K562 (cell line): Measurements from ENCODE around the gene THEM4. TPM values are rescaled to one million over a fixed set of nuclear protein-coding genes. Genes with fewer than 3 reads are reported as not detected.

Source experiments
- CAMTA2 ChIP-seq: fragments of 250-450 bp; sonication (Bioruptor Pico); conservative IDR thresholded peaks from 2 replicates; pipeline ENCODE4 v1.5.1; 2022
- CHD1 ChIP-seq: fragments of 200-600 bp; sonication (generic); IDR thresholded peaks from one replicate; pipeline ENCODE4 v1.6.1; 2012; ENCODE audit warnings: mild to moderate bottlenecking, moderate library complexity, low read length, inconsistent platforms
- CHD4 ChIP-seq: fragments of 200-600 bp; sonication (generic); IDR thresholded peaks from 3 replicates; pipeline ENCODE4 v1.6.1; 2012; ENCODE audit warnings: low read depth, mild to moderate bottlenecking, mixed read lengths, low read length, inconsistent platforms; ENCODE audit not compliant: insufficient read depth, insufficient replicate concordance, poor library complexity, severe bottlenecking
- FOS ChIP-seq: IDR thresholded peaks from 3 replicates; pipeline ENCODE4 v1.6.1; 2011; ENCODE audit not compliant: insufficient read length; ENCODE audit errors: extremely low read depth
- IRF2 ChIP-seq: sonication (generic); formaldehyde crosslinking; IDR thresholded peaks from 2 replicates; pipeline ENCODE4 v1.8.1; 2022; ENCODE audit warnings: mild to moderate bottlenecking, missing genetic modification reagents
- MEIS2 ChIP-seq: fragments of 450-650 bp; IDR thresholded peaks from 2 replicates; pipeline ENCODE4 v1.6.1; 2014; ENCODE audit warnings: mild to moderate bottlenecking; ENCODE audit not compliant: partially characterized antibody
- POLR3G ChIP-seq: IDR thresholded peaks from 2 replicates; pipeline ENCODE4 v1.6.1; 2011; ENCODE audit not compliant: insufficient read length, insufficient replicate concordance; ENCODE audit errors: extremely low read depth
- RFX7 ChIP-seq: fragments of 250-450 bp; sonication (Bioruptor Pico); IDR thresholded peaks from 2 replicates; pipeline ENCODE4 v1.5.1; 2021; ENCODE audit warnings: mild to moderate bottlenecking
- ZBTB1 ChIP-seq: sonication (generic); formaldehyde crosslinking; IDR thresholded peaks from 2 replicates; pipeline ENCODE4 v1.8.1; 2023; ENCODE audit warnings: missing genetic modification reagents, low read depth, mild to moderate bottlenecking, borderline replicate concordance
- ZFP36 ChIP-seq: fragments of 150-350 bp; IDR thresholded peaks from 2 replicates; pipeline ENCODE4 v1.6.1; 2018; ENCODE audit warnings: low read length, low read depth; ENCODE audit not compliant: partially characterized antibody
- ZNF274 ChIP-seq: IDR thresholded peaks from 2 replicates; pipeline ENCODE4 v1.6.1; 2011; ENCODE audit warnings: low read depth, mild to moderate bottlenecking, low read length, moderate library complexity, borderline replicate concordance
- ZNF695 ChIP-seq: fragments of 450-650 bp; formaldehyde crosslinking; IDR thresholded peaks from 2 replicates; pipeline ENCODE4 v1.4.0; 2020; ENCODE audit warnings: mild to moderate bottlenecking, moderate library complexity
- ZNF764 ChIP-seq: fragments of 250-450 bp; sonication (Bioruptor Pico); IDR thresholded peaks from 2 replicates; pipeline ENCODE4 v1.4.0; 2020; ENCODE audit warnings: low read depth, mild to moderate bottlenecking, moderate library complexity
- ZZZ3 ChIP-seq: fragments of 450-650 bp; IDR thresholded peaks from 2 replicates; pipeline ENCODE4 v1.6.1; 2016; ENCODE audit warnings: antibody characterized with exemption, mild to moderate bottlenecking, moderate library complexity
- polyA plus RNA-seq, 8 experiments: library from polyadenylated mRNA; depleted of rRNA in 4 of 8; stranded (reverse) in 5 of 8; unstranded in 3 of 8; fragments of >200 nt; fragmentation: Nextera tagmentation in 2 of 8; fragmentation: Illumina TruSeq in 1 of 8; extraction: Ambion mirVana in 2 of 8; extraction: Trizol in 1 of 8; gene quantifications; 2 replicates each; pipeline versions ENCODE4 v1.2.1 to v1.2.3, GENCODE V29; 2011 to 2014; ENCODE audit warnings: inconsistent platforms in 1 of 8, missing spikeins in 1 of 8
- total RNA-seq, 7 experiments: library from RNA; depleted of rRNA in 6 of 7; stranded (reverse); fragments of >200 nt in 6 of 7; fragmentation: Illumina TruSeq in 2 of 7; extraction: Trizol in 2 of 7; gene quantifications; 2 replicates each; pipeline versions ENCODE4 v1.2.1 to v1.2.3, GENCODE V29; 2011 to 2021; ENCODE audit warnings: low replicate concordance in 1 of 7
- TF ChIP-seq, protein P1 (sequence below): fragments of 250-450 bp; sonication (Bioruptor Pico); IDR thresholded peaks from 2 replicates; pipeline ENCODE4 v1.5.0; 2021; ENCODE audit warnings: mild to moderate bottlenecking, moderate library complexity
- TF ChIP-seq, protein P2 (sequence below): fragments of 450-650 bp; IDR thresholded peaks from 2 replicates; pipeline ENCODE4 v1.6.1; 2016; ENCODE audit warnings: low read depth, mild to moderate bottlenecking, moderate library complexity
- TF ChIP-seq, protein P3 (sequence below): sonication (generic); formaldehyde crosslinking; IDR thresholded peaks from 2 replicates; pipeline ENCODE4 v1.8.1; 2023; ENCODE audit warnings: mild to moderate bottlenecking, missing genetic modification reagents
- TF ChIP-seq, protein P4 (sequence below): fragments of 150-350 bp; conservative IDR thresholded peaks from 2 replicates; pipeline ENCODE4 v1.6.1; 2014; ENCODE audit warnings: low read length

The THEM4 gene
- total and polyA plus RNA-seq, 9 of the 15 experiments (the other 6 are each of a cell fraction or from before 2014, with no cell fraction given), result 8.6 to 71.9 (median 35.3) TPM

DNA sequence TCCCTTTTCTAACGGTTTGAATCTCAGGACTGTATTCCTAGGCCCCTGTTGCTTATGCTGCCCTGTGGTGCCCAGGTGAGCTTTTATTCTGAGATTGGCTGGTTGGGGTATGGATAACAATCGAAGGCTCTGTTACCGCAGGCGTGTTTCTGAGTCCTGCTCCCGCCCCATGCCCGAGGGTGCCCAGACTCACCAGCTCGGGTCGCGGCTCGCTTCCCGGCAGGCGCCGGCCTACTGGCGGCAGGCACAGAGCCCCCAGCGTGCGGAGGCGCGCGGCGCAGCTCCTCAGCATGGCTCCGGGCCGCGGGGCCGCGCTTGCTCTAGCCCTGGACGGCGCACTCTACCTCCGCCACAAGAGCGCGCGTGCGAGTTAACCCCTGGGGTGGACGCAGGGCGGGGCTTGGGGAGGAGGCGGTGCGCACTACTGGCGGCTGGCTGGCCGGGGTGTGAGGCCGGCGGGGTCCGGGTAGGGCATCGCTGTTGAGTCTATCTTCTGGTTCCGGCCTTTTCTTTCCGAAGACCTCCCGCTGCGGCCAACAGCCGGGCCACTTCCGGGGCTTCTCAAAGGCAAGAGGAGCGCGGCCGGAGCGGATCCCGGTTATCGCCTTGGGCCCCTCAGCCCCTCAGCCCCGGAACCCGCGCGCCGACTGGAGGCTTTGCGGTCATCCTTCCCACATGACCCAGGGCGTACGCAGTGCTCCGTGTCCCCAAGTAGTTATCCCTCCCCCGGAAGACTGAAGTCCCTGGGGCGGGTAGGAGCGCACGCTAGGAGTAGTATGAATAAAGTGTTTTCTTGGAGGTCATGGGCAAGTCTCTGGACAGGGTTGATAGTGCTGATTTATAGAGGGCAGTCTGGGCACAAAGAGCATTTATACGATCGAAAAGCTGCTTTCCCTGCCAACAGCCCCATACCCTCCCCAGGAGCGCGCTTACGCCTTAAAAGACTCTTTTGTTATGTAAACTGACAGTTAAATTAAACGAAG lies at the start of gene THEM4 (continued):
- TF ChIP-seq, protein P1, sequence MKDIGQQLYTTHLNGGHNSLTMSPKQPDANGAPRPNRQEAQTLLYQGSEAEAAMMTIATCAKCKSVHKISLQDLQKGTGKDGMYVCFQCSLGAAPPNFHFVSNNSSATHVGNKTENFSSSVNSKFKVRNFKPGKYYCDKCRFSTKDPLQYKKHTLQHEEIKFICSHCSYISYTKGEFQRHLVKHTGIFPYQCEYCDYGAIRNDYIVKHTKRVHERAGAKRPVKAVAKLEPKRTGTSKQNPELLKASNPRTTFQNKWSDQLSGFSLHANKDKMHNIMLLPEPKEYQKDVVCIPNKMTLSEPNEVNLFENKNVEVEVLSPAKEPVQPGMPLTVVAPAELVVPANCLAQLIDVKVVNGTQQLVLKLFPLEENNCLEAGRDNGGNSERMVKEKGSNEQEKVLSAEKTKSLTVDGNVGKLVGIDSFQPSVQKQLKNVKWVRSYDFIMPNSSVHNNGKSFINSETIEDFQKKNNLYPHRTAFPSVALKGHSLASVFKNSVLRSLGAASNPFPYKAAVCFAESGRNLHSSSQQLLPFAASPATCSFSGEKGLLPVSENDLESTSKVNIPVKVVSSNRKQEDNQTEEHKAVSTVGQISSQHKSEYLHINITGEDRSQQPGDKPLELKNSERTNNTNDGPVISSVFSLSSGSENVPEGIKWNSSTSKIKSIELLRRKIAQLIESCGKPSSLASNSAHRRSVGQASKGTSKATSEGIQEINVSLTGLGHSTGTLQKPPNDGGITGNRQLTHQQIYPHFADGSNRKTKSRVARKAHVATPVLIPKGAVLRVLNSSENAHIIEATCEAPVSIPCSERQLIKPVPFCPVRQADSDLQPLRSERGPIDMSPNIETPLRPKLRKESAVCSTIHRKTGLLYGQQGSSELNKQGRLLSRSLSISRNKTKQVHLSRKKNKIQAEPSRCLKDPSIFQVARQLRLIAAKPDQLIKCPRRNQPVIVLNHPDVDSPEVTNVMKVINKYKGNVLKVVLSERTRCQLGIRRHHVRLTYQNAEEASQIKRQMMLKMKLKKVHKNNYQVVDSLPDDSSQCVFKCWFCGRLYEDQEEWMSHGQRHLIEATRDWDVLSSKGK, result no peak
- TF ChIP-seq, protein P2, sequence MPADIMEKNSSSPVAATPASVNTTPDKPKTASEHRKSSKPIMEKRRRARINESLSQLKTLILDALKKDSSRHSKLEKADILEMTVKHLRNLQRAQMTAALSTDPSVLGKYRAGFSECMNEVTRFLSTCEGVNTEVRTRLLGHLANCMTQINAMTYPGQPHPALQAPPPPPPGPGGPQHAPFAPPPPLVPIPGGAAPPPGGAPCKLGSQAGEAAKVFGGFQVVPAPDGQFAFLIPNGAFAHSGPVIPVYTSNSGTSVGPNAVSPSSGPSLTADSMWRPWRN, result no peak
- TF ChIP-seq ZFP36 (no peak), POLR3G (no peak), CAMTA2 (CRISPR knock-in tag) (no peak), MEIS2 (peak; percentile 22), RFX7 (CRISPR knock-in tag) (no peak), FOS (no peak), ZNF764 (no peak), CHD1 (peak; percentile 85), CHD4 (no peak), ZBTB1 (peak; percentile 96), ZNF695 (no peak), ZNF274 (no peak), ZZZ3 (no peak), IRF2 (CRISPR knock-in tag) (no peak)
- TF ChIP-seq, protein P3, sequence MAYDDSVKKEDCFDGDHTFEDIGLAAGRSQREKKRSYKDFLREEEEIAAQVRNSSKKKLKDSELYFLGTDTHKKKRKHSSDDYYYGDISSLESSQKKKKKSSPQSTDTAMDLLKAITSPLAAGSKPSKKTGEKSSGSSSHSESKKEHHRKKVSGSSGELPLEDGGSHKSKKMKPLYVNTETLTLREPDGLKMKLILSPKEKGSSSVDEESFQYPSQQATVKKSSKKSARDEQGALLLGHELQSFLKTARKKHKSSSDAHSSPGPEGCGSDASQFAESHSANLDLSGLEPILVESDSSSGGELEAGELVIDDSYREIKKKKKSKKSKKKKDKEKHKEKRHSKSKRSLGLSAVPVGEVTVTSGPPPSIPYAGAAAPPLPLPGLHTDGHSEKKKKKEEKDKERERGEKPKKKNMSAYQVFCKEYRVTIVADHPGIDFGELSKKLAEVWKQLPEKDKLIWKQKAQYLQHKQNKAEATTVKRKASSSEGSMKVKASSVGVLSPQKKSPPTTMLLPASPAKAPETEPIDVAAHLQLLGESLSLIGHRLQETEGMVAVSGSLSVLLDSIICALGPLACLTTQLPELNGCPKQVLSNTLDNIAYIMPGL (CRISPR knock-in tag), result no peak; the same call in 1 of the 2 replicates
- TF ChIP-seq, protein P4, sequence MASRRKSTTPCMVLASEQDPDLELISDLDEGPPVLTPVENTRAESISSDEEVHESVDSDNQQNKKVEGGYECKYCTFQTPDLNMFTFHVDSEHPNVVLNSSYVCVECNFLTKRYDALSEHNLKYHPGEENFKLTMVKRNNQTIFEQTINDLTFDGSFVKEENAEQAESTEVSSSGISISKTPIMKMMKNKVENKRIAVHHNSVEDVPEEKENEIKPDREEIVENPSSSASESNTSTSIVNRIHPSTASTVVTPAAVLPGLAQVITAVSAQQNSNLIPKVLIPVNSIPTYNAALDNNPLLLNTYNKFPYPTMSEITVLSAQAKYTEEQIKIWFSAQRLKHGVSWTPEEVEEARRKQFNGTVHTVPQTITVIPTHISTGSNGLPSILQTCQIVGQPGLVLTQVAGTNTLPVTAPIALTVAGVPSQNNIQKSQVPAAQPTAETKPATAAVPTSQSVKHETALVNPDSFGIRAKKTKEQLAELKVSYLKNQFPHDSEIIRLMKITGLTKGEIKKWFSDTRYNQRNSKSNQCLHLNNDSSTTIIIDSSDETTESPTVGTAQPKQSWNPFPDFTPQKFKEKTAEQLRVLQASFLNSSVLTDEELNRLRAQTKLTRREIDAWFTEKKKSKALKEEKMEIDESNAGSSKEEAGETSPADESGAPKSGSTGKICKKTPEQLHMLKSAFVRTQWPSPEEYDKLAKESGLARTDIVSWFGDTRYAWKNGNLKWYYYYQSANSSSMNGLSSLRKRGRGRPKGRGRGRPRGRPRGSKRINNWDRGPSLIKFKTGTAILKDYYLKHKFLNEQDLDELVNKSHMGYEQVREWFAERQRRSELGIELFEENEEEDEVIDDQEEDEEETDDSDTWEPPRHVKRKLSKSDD, result no peak
